Measurements from ENCODE around the gene DEPDC4.

DEPDC4 gene

GRCh38 chr12:100214518-100214917, 52.4 kb downstream of the DEPDC4 start:
- TF ChIP-seq CTCF (IDR thresholded peaks at IDR 0.05; ENCODE audit: low read depth, low read length, missing control alignments): no peak
- no peak for DNase-seq (ENCODE audit: extremely low read depth, low read depth)

GRCh38 chr12:100213016-100213891, 53.6 kb downstream of the DEPDC4 start:
- no peak overlapping the region for H3K4me3 ChIP-seq (replicated peaks; ENCODE audit: low read depth, low read length)
- no peak for DNase-seq (ENCODE audit: extremely low read depth, low read depth)
- TF ChIP-seq CTCF (IDR thresholded peaks at IDR 0.05; ENCODE audit: low read depth, low read length, missing control alignments): no peak

More at GRCh38 chr12:100214518-100214917, 52.4 kb downstream of the DEPDC4 start:
- H3K4me3 ChIP-seq (replicated peaks; ENCODE audit: low read depth, low read length): no peak overlapping the region

- no peak overlapping the region for H3K4me3 ChIP-seq (replicated peaks; ENCODE audit: low read depth, low read length)
- DNase-seq (ENCODE audit: extremely low read depth, low read depth): no peak
- TF ChIP-seq CTCF (IDR thresholded peaks at IDR 0.05; ENCODE audit: low read depth, low read length, missing control alignments): no peak
Observed at GRCh38 chr12:100211698-100212097, 55.2 kb downstream of the DEPDC4 start.

GRCh38 chr12:100208834-100209233, 58.0 kb downstream of the DEPDC4 start:
- no peak overlapping the region for H3K4me3 ChIP-seq (replicated peaks; ENCODE audit: low read depth, low read length)
- TF ChIP-seq CTCF (IDR thresholded peaks at IDR 0.05; ENCODE audit: low read depth, low read length, missing control alignments): no peak
- no peak for DNase-seq (ENCODE audit: extremely low read depth, low read depth)

GRCh38 chr12:100207311-100207710, 59.6 kb downstream of the DEPDC4 start:
- DNase-seq (ENCODE audit: extremely low read depth, low read depth): no peak
- TF ChIP-seq CTCF (IDR thresholded peaks at IDR 0.05; ENCODE audit: low read depth, low read length, missing control alignments): no peak
- H3K4me3 ChIP-seq (replicated peaks; ENCODE audit: low read depth, low read length): no peak overlapping the region

- peak overlapping the region; percentile 66 for H3K4me3 ChIP-seq (replicated peaks; ENCODE audit: low read depth, low read length)
- DNase-seq (ENCODE audit: extremely low read depth, low read depth): no peak
- no peak for TF ChIP-seq CTCF (IDR thresholded peaks at IDR 0.05; ENCODE audit: low read depth, low read length, missing control alignments)
Observed at GRCh38 chr12:100201604-100202423, 65.1 kb downstream of the DEPDC4 start.

All from HFF-Myc (cell line).